ENCODE results near the gene PIK3AP1.

DNA sequence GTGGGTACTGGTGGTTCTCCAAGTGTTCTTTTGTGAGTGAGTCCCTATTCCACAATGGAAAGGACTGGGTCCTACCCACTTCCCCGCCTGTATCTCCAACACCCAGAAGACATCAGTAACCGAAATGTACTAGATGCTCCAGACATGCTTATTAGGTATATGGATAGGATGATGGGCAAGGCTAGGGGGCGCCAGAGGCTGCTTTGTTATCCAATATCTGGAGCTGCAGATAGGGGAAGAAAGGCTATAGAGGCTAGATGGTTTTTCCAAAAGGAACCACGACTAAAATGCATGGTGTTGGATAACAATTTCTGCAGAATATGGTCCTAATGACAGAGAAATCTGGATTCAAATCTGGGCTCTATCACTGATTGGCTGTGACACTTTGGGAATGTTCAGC is 77.3 kb downstream of the PIK3AP1 start:
- TF ChIP-seq CTCF (IDR thresholded peaks at IDR 0.05), result peak in 2 of 4 experiments; percentile 12 to 25
- no peak for TF ChIP-seq POLR2A (IDR thresholded peaks at IDR 0.05)

Measured in uterus (tissue), 2 donors.